ENCODE results near the gene YDJC.
"Not testable (repeated sequence)": the region's sequence is repeated elsewhere in the genome, so short reads cannot be mapped to it uniquely, and the experiment has no call there.

Gene YDJC

DNA sequence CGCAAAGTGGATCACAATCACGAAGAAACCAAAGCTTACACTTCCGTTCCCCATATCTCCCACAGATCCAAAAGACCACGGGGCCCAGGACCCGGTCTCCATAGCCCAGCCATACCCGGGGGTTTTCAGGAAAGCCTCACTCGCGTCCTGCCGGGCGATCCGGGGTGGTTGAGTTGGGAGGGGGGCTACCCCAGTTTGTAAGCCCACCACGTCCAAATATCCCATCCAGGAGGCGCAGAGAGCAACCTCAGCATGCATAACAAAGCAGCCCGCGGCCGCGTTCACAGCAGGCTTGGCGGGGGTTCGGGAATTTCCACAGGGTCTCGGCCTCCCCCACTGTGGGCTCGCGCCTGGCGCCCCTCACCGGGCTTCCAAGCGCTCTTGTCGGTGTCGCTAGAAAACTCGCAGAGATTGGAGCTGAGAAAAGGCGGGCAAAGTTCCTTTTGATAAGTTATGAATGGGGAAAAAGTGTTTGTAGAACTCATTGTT lies 21.7 kb upstream of the YDJC start:
- DNase-seq (ENCODE audit: low spot score) = no peak

- DNase-seq (ENCODE audit: low spot score) = no peak
Measured at GRCh38 chr22:21650823-21651520, 21.1 kb upstream of the YDJC start.

DNA sequence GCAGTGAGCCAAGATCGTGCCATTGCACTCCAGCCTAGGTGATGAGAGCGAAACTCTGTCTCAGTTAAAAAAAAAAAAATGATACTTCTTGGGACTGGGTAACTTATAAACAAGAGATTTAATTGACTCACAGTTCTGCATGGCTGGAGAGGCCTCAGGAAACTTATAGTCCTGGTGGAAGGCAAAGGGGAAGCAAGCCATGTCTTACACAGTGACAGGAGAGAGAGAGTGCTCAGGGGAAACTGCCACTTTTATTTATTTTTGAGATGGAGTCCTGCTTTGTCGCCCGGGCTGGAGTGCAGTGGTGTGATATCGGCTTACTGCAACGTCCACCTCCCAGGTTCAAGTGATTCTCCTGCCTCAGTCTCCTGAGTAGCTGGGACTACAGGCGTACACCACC lies 20.5 kb upstream of the YDJC start:
- no peak for DNase-seq (ENCODE audit: low spot score)

- DNase-seq (ENCODE audit: low spot score) = peak; percentile 72
Measured at GRCh38 chr22:21646608-21647590, 17.1 kb upstream of the YDJC start.

- DNase-seq (ENCODE audit: low spot score) = not testable (repeated sequence)
Measured at GRCh38 chr22:21645513-21645912, 15.7 kb upstream of the YDJC start.

GRCh38 chr22:21643533-21644357 lies 13.9 kb upstream of the YDJC start:
- no peak for DNase-seq (ENCODE audit: low spot score)

GRCh38 chr22:21642584-21643448 lies 13.0 kb upstream of the YDJC start:
- DNase-seq (ENCODE audit: low spot score) = peak; percentile 65

DNA sequence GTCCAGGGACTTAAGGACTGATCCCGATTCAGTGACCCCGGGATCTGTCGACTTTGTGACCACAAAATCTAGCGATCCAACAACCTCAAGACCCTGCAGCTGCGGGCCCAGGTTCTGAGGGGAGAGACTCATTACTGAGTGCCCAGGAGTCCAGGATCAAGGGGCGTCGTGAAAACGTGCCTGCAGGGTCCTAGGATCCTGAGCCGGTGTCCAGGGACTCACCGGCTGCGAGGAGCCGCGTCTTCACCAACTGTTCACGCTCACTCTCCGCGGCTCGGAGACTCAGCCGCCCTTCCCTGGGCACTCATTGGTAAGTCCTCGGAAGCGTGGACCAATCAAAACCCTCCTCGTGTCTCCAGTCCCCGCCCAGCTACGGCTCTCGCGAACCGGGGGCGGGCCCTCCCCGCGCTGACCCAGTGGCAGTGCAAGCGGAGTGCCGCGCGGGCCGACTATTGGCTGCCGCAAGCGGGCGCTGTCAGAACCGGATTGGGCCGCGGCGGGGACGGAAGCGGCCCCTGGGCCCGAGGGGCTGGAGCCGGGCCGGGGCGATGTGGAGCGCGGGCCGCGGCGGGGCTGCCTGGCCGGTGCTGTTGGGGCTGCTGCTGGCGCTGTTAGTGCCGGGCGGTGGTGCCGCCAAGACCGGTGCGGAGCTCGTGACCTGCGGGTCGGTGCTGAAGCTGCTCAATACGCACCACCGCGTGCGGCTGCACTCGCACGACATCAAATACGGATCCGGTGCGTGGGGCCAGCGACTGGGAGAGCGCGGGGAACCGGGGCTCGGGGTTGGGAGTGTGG lies 12.2 kb upstream of the YDJC start, which contains the start of gene SDF2L1:
Gene SDF2L1 (plus strand): TSS at position 514 of the 795 bp plus-strand sequence. CDS start 35 bp downstream, at position 549.
- DNase-seq (ENCODE audit: low spot score) = peak; percentile 97

- DNase-seq (ENCODE audit: low spot score) = peak; percentile 60
Measured at GRCh38 chr22:21641417-21641788, 11.6 kb upstream of the YDJC start.

GRCh38 chr22:21640810-21641209 lies 11.0 kb upstream of the YDJC start:
- no peak for DNase-seq (ENCODE audit: low spot score)

DNA sequence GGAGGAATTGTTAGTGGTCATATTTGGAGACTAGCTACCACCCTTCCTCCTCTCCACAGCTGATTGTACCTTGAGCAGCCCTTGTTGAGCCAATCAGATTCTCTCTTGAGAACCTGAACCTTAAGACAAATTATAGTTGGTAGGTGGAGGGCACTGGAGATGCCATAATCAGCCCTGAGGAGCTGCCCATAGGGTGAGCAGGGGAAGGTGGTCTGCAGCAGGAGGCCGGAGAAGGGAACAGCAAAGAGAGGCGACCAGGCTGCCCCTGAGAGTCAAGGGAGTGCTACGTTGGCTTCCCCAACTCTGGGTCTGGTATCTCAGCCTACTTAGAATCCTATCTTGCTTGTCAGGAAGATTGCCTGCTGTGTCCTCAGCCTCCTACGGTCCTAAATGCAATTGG lies 9.5 kb upstream of the YDJC start:
- no peak for DNase-seq (ENCODE audit: low spot score)

DNA sequence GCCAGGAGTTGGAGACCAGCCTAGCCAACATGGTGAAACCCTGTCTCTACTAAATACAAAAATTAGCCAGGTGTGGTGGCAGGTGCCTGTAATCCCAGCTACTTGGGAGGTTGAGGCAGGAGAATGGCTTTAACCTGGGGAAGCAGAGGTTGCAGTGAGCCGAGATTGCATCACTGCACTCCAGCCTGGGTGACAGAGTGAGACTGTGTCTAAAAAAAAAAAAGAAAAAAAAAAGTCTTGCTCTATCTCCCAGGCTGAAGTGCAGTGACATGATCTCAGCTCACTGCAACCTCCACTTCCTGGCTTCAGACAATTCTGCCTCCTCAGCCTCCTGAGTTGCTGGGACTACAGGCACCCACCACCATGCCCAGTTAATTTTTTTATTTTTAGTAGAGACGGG lies 7.6 kb upstream of the YDJC start:
- not testable (repeated sequence) for DNase-seq (ENCODE audit: low spot score)

- no peak for DNase-seq (ENCODE audit: low spot score)
Measured at GRCh38 chr22:21636629-21637218, 6.9 kb upstream of the YDJC start.

- DNase-seq (ENCODE audit: low spot score) = no peak
Measured at GRCh38 chr22:21635771-21636510, 6.1 kb upstream of the YDJC start.

- no peak for DNase-seq (ENCODE audit: low spot score)
Measured at GRCh38 chr22:21634844-21635243, 5.0 kb upstream of the YDJC start.

GRCh38 chr22:21634081-21634480 lies 4.3 kb upstream of the YDJC start:
- no peak for DNase-seq (ENCODE audit: low spot score)

- DNase-seq (ENCODE audit: low spot score) = no peak
Measured at GRCh38 chr22:21633481-21633880, 3.7 kb upstream of the YDJC start.

- no peak for DNase-seq (ENCODE audit: low spot score)
Measured at GRCh38 chr22:21632931-21633330, 3.1 kb upstream of the YDJC start.

All from kidney capillary endothelial cell (primary cell).